Ishikawa (cell line): ENCODE results near the gene BIK.

Experiments used
- CEBPB ChIP-seq: IDR thresholded peaks from 2 replicates; pipeline ENCODE4 v1.6.1; 2012
- EP300 ChIP-seq: IDR thresholded peaks from 2 replicates; pipeline ENCODE4 v1.6.1; 2012; ENCODE audit warnings: borderline replicate concordance
- MAX ChIP-seq: IDR thresholded peaks from 2 replicates; pipeline ENCODE4 v1.6.1; 2012
- RAD21 ChIP-seq: IDR thresholded peaks from 2 replicates; pipeline ENCODE4 v1.6.1; 2012; ENCODE audit warnings: low read depth
- TAF1 ChIP-seq: IDR thresholded peaks from 2 replicates; pipeline ENCODE4 v1.6.1; 2012; ENCODE audit warnings: low read depth, mild to moderate bottlenecking
- YY1 ChIP-seq: IDR thresholded peaks from 2 replicates; pipeline ENCODE4 v1.6.1; 2012; ENCODE audit warnings: low read depth
- ZBTB7A ChIP-seq: IDR thresholded peaks from 2 replicates; pipeline ENCODE4 v1.6.1; 2012; ENCODE audit warnings: low read depth
- TF ChIP-seq, protein P1 (sequence below): IDR thresholded peaks from 2 replicates; pipeline ENCODE4 v1.6.1; 2012; ENCODE audit warnings: low read depth, mild to moderate bottlenecking
- TF ChIP-seq, protein P2 (sequence below): IDR thresholded peaks from 2 replicates; pipeline ENCODE4 v1.6.1; 2012

DNA sequence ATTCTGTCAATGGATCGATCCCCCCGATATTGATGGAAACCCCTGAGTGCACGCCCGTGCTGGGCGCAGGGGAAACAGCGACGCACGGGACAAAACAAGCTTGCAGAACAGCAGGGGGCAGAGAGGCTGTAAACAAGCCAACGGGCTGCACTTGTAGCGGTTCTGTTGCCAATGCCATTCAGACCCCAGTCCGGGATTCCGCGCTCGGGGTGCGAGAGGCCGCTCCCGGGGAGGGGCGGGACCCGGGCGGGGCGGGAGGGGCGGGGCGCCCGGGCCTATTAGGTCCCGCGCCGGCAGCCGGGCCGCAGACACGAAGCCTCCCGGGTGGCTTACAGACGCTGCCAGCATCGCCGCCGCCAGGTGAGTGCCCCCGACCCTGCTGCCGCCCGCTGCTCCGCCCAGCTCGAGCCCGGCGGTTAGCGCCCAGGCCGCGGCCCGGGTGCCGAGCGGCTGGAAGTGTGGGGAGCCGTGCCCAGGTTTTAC, at the start of gene BIK:
- TF ChIP-seq, protein P1, sequence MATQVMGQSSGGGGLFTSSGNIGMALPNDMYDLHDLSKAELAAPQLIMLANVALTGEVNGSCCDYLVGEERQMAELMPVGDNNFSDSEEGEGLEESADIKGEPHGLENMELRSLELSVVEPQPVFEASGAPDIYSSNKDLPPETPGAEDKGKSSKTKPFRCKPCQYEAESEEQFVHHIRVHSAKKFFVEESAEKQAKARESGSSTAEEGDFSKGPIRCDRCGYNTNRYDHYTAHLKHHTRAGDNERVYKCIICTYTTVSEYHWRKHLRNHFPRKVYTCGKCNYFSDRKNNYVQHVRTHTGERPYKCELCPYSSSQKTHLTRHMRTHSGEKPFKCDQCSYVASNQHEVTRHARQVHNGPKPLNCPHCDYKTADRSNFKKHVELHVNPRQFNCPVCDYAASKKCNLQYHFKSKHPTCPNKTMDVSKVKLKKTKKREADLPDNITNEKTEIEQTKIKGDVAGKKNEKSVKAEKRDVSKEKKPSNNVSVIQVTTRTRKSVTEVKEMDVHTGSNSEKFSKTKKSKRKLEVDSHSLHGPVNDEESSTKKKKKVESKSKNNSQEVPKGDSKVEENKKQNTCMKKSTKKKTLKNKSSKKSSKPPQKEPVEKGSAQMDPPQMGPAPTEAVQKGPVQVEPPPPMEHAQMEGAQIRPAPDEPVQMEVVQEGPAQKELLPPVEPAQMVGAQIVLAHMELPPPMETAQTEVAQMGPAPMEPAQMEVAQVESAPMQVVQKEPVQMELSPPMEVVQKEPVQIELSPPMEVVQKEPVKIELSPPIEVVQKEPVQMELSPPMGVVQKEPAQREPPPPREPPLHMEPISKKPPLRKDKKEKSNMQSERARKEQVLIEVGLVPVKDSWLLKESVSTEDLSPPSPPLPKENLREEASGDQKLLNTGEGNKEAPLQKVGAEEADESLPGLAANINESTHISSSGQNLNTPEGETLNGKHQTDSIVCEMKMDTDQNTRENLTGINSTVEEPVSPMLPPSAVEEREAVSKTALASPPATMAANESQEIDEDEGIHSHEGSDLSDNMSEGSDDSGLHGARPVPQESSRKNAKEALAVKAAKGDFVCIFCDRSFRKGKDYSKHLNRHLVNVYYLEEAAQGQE, result no peak
- no peak for TF ChIP-seq EP300
- TF ChIP-seq MAX, result no peak
- TF ChIP-seq CEBPB, result no peak
- TF ChIP-seq TAF1, result no peak
- no peak for TF ChIP-seq ZBTB7A
- no peak for TF ChIP-seq YY1
- TF ChIP-seq RAD21, result no peak
- TF ChIP-seq, protein P2, sequence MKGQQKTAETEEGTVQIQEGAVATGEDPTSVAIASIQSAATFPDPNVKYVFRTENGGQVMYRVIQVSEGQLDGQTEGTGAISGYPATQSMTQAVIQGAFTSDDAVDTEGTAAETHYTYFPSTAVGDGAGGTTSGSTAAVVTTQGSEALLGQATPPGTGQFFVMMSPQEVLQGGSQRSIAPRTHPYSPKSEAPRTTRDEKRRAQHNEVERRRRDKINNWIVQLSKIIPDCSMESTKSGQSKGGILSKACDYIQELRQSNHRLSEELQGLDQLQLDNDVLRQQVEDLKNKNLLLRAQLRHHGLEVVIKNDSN, result no peak
